ENCODE measurements around the gene PBXIP1. TPM values are rescaled to one million over a fixed set of nuclear protein-coding genes. Genes with fewer than 3 reads are reported as not detected.

PBXIP1 gene
- total and polyA plus RNA-seq, 2 of the 13 experiments (the other 11 are each of a cell fraction or from before 2014, with no cell fraction given): 16.3 to 31.9 TPM

DNA sequence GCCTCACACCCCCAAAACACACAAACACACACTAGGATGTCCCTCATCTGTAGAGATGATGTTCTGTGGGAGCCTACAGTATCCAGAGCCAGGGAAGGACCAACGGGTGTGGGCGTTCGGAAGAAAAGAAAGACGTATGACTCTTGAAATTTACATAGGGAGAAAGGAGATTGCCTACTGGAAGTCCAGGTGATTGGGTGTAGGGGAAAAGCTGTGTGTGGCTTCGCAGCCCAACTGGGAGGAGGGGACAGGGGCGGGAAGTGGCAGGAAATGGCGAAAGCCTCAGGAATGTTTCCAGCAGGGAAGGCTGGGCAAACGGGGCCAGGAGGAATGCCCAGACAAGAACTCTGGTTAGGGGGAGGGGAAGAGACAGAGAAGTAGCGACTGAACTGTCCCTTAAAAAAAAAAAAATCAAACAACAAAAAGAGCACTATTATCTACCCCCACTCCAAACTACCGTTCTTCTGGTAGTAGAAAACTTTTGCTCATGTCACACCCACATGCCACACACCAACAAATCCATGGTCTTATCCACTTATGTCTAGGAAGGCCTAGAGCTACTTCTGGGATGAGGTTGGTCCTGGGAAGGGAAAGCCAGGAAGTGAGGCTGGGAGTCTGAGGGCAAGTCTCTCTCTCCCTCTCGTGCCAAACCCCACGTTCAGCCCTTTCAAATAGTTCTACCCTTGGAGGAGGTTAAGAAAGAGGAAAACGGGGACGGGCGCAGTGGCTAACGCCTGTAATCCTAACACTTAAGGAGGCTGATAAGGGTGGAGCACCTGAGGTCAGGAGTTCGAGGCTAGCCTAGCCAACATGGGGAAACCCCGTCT lies 16.8 kb upstream of the PBXIP1 start (continued):
- TF ChIP-seq ZNF44 (CRISPR knock-in tag; IDR thresholded peaks at IDR 0.05) (no peak), SUZ12 (IDR thresholded peaks at IDR 0.05; ENCODE audit: low read depth, low read length) (no peak), NONO (IDR thresholded peaks at IDR 0.05) (no peak), NONO (CRISPR knock-in tag; conservative IDR thresholded peaks at IDR 0.05) (peak; percentile 17; the same call in 1 of the 2 replicates), ELF4 (CRISPR knock-in tag; IDR thresholded peaks at IDR 0.05; ENCODE audit: borderline replicate concordance) (0 out of 2 replicates have a peak, but pooled peaks have one; percentile 76), REXO4 (CRISPR knock-in tag; IDR thresholded peaks at IDR 0.05; ENCODE audit: borderline replicate concordance) (no peak), ATF7-NPFF (CRISPR knock-in tag; IDR thresholded peaks at IDR 0.05; ENCODE audit: low read depth) (no peak), ZNF570 (CRISPR knock-in tag; IDR thresholded peaks at IDR 0.05; ENCODE audit: borderline replicate concordance) (no peak), RFXAP (CRISPR knock-in tag; IDR thresholded peaks at IDR 0.05; ENCODE audit: borderline replicate concordance) (no peak), CBX2 (IDR thresholded peaks at IDR 0.05; ENCODE audit: low read depth, low read length) (no peak), CBX2 (CRISPR knock-in tag; IDR thresholded peaks at IDR 0.05; ENCODE audit: low read depth) (no peak), TSC22D2 (CRISPR knock-in tag; IDR thresholded peaks at IDR 0.05; ENCODE audit: borderline replicate concordance) (peak; percentile 74; the same call in 1 of the 2 replicates), TBX3 (IDR thresholded peaks at IDR 0.05; ENCODE audit: borderline replicate concordance) (no peak)
- TF ChIP-seq, protein P1, sequence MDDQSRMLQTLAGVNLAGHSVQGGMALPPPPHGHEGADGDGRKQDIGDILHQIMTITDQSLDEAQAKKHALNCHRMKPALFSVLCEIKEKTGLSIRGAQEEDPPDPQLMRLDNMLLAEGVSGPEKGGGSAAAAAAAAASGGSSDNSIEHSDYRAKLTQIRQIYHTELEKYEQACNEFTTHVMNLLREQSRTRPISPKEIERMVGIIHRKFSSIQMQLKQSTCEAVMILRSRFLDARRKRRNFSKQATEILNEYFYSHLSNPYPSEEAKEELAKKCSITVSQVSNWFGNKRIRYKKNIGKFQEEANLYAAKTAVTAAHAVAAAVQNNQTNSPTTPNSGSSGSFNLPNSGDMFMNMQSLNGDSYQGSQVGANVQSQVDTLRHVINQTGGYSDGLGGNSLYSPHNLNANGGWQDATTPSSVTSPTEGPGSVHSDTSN (CRISPR knock-in tag; IDR thresholded peaks at IDR 0.05; ENCODE audit: borderline replicate concordance): no peak
- TF ChIP-seq, protein P2, sequence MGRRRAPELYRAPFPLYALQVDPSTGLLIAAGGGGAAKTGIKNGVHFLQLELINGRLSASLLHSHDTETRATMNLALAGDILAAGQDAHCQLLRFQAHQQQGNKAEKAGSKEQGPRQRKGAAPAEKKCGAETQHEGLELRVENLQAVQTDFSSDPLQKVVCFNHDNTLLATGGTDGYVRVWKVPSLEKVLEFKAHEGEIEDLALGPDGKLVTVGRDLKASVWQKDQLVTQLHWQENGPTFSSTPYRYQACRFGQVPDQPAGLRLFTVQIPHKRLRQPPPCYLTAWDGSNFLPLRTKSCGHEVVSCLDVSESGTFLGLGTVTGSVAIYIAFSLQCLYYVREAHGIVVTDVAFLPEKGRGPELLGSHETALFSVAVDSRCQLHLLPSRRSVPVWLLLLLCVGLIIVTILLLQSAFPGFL (CRISPR knock-in tag; IDR thresholded peaks at IDR 0.05): no peak
- TF ChIP-seq, protein P3, sequence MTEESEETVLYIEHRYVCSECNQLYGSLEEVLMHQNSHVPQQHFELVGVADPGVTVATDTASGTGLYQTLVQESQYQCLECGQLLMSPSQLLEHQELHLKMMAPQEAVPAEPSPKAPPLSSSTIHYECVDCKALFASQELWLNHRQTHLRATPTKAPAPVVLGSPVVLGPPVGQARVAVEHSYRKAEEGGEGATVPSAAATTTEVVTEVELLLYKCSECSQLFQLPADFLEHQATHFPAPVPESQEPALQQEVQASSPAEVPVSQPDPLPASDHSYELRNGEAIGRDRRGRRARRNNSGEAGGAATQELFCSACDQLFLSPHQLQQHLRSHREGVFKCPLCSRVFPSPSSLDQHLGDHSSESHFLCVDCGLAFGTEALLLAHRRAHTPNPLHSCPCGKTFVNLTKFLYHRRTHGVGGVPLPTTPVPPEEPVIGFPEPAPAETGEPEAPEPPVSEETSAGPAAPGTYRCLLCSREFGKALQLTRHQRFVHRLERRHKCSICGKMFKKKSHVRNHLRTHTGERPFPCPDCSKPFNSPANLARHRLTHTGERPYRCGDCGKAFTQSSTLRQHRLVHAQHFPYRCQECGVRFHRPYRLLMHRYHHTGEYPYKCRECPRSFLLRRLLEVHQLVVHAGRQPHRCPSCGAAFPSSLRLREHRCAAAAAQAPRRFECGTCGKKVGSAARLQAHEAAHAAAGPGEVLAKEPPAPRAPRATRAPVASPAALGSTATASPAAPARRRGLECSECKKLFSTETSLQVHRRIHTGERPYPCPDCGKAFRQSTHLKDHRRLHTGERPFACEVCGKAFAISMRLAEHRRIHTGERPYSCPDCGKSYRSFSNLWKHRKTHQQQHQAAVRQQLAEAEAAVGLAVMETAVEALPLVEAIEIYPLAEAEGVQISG (CRISPR knock-in tag; IDR thresholded peaks at IDR 0.05): peak; percentile 77
- TF ChIP-seq, protein P4, sequence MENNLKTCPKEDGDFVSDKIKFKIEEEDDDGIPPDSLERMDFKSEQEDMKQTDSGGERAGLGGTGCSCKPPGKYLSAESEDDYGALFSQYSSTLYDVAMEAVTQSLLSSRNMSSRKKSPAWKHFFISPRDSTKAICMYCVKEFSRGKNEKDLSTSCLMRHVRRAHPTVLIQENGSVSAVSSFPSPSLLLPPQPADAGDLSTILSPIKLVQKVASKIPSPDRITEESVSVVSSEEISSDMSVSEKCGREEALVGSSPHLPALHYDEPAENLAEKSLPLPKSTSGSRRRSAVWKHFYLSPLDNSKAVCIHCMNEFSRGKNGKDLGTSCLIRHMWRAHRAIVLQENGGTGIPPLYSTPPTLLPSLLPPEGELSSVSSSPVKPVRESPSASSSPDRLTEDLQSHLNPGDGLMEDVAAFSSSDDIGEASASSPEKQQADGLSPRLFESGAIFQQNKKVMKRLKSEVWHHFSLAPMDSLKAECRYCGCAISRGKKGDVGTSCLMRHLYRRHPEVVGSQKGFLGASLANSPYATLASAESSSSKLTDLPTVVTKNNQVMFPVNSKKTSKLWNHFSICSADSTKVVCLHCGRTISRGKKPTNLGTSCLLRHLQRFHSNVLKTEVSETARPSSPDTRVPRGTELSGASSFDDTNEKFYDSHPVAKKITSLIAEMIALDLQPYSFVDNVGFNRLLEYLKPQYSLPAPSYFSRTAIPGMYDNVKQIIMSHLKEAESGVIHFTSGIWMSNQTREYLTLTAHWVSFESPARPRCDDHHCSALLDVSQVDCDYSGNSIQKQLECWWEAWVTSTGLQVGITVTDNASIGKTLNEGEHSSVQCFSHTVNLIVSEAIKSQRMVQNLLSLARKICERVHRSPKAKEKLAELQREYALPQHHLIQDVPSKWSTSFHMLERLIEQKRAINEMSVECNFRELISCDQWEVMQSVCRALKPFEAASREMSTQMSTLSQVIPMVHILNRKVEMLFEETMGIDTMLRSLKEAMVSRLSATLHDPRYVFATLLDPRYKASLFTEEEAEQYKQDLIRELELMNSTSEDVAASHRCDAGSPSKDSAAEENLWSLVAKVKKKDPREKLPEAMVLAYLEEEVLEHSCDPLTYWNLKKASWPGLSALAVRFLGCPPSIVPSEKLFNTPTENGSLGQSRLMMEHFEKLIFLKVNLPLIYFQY (CRISPR knock-in tag; IDR thresholded peaks at IDR 0.05; ENCODE audit: borderline replicate concordance): no peak; the same call in 1 of the 2 replicates
- TF ChIP-seq, protein P5, sequence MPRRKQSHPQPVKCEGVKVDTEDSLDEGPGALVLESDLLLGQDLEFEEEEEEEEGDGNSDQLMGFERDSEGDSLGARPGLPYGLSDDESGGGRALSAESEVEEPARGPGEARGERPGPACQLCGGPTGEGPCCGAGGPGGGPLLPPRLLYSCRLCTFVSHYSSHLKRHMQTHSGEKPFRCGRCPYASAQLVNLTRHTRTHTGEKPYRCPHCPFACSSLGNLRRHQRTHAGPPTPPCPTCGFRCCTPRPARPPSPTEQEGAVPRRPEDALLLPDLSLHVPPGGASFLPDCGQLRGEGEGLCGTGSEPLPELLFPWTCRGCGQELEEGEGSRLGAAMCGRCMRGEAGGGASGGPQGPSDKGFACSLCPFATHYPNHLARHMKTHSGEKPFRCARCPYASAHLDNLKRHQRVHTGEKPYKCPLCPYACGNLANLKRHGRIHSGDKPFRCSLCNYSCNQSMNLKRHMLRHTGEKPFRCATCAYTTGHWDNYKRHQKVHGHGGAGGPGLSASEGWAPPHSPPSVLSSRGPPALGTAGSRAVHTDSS (CRISPR knock-in tag; conservative IDR thresholded peaks at IDR 0.05): no peak
